ENCODE measurements around the gene GPR173.

DNA sequence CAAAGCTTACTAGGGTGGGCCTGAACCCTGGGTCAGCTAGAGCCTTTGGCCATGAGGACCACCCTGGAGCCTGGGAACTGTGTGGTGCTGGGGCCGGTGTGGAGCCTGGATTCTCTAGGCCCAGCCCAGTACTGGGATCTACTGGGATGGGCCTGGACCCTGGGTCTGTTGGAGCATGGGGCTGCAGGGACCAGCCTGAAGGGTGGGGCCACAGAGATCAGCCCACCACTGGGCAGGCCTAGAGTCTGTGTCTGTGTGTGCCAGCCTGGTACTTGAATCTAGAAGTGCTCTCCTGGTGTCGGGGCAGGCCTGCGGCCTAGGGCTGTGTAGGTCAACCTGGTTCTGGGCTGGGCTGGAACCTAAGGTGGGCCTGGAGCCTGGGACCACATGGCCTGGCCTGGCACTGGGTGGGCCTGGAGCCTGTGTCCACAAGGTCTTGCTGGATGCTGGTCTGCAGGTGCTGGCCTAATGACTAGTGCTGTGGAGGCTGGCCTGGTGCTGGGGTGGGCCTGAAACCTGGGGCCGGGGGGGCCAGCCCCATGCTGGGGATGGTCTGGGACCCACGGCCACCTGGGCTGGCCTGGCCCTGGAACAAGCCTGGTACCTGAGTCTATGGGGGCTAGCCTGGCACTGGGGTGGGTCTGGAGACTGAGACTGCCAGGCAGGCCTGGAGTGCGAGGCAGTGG is 66.4 kb downstream of the GPR173 start:
- TF ChIP-seq, protein P1, sequence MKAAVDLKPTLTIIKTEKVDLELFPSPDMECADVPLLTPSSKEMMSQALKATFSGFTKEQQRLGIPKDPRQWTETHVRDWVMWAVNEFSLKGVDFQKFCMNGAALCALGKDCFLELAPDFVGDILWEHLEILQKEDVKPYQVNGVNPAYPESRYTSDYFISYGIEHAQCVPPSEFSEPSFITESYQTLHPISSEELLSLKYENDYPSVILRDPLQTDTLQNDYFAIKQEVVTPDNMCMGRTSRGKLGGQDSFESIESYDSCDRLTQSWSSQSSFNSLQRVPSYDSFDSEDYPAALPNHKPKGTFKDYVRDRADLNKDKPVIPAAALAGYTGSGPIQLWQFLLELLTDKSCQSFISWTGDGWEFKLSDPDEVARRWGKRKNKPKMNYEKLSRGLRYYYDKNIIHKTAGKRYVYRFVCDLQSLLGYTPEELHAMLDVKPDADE (IDR thresholded peaks at IDR 0.05): no peak
- no peak for TF ChIP-seq ZNF331 (CRISPR knock-in tag; IDR thresholded peaks at IDR 0.05; ENCODE audit: low read depth)
- TF ChIP-seq EZH2 (IDR thresholded peaks at IDR 0.05; ENCODE audit: low read depth, unreplicated experiment): no peak
- TF ChIP-seq, protein P2, sequence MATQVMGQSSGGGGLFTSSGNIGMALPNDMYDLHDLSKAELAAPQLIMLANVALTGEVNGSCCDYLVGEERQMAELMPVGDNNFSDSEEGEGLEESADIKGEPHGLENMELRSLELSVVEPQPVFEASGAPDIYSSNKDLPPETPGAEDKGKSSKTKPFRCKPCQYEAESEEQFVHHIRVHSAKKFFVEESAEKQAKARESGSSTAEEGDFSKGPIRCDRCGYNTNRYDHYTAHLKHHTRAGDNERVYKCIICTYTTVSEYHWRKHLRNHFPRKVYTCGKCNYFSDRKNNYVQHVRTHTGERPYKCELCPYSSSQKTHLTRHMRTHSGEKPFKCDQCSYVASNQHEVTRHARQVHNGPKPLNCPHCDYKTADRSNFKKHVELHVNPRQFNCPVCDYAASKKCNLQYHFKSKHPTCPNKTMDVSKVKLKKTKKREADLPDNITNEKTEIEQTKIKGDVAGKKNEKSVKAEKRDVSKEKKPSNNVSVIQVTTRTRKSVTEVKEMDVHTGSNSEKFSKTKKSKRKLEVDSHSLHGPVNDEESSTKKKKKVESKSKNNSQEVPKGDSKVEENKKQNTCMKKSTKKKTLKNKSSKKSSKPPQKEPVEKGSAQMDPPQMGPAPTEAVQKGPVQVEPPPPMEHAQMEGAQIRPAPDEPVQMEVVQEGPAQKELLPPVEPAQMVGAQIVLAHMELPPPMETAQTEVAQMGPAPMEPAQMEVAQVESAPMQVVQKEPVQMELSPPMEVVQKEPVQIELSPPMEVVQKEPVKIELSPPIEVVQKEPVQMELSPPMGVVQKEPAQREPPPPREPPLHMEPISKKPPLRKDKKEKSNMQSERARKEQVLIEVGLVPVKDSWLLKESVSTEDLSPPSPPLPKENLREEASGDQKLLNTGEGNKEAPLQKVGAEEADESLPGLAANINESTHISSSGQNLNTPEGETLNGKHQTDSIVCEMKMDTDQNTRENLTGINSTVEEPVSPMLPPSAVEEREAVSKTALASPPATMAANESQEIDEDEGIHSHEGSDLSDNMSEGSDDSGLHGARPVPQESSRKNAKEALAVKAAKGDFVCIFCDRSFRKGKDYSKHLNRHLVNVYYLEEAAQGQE (IDR thresholded peaks at IDR 0.05; ENCODE audit: unreplicated experiment): no peak
- TF ChIP-seq, protein P3, sequence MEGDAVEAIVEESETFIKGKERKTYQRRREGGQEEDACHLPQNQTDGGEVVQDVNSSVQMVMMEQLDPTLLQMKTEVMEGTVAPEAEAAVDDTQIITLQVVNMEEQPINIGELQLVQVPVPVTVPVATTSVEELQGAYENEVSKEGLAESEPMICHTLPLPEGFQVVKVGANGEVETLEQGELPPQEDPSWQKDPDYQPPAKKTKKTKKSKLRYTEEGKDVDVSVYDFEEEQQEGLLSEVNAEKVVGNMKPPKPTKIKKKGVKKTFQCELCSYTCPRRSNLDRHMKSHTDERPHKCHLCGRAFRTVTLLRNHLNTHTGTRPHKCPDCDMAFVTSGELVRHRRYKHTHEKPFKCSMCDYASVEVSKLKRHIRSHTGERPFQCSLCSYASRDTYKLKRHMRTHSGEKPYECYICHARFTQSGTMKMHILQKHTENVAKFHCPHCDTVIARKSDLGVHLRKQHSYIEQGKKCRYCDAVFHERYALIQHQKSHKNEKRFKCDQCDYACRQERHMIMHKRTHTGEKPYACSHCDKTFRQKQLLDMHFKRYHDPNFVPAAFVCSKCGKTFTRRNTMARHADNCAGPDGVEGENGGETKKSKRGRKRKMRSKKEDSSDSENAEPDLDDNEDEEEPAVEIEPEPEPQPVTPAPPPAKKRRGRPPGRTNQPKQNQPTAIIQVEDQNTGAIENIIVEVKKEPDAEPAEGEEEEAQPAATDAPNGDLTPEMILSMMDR (conservative IDR thresholded peaks at IDR 0.05; ENCODE audit: low read depth in 2 of 2): no peak
- no peak for TF ChIP-seq POLR2AphosphoS5 (IDR thresholded peaks at IDR 0.05; ENCODE audit: low read depth)
- no peak for TF ChIP-seq CREB1 (CRISPR knock-in tag; IDR thresholded peaks at IDR 0.05; ENCODE audit: low read depth)
- no peak for TF ChIP-seq STAT1 (IDR thresholded peaks at IDR 0.05; ENCODE audit: unreplicated experiment)
- TF ChIP-seq EZH2phosphoT487 (IDR thresholded peaks at IDR 0.05; ENCODE audit: unreplicated experiment): no peak
- no peak for TF ChIP-seq NANOG (IDR thresholded peaks at IDR 0.05; ENCODE audit: borderline replicate concordance)
- TF ChIP-seq JUNB (IDR thresholded peaks at IDR 0.05; ENCODE audit: unreplicated experiment): no peak
